NCI-H1694 treated with DMSO at 0.1 percent for 48 hours (cell line): ENCODE data around the gene C7orf25.
"Not testable (repeated sequence)": the region's sequence is repeated elsewhere in the genome, so short reads cannot be mapped to it uniquely, and the experiment has no call there.

Source experiments
- DNase-seq: peaks from one replicate; lab custom pipeline; 2025; lab: John Stamatoyannopoulos, UW

C7orf25 gene

DNA sequence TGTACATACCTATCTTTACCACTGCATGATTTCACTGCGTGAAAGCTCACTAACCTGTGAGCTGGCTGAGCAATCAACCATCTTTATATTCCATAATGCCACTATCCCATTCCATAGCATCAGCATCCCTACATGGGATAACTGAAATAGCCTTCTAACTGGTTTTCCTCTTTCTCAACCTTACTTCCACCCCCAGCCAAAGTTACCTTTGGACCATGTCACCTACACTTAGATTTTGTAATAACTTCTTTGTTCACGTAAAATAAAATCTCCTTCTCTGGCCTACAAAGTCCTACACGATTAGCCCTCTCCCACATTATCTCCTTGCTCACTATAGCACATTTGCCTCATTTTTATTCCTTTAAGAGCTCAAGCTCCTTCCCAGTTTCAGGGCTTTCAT lies 17.6 kb upstream of the C7orf25 start:
- no peak for DNase-seq

DNA sequence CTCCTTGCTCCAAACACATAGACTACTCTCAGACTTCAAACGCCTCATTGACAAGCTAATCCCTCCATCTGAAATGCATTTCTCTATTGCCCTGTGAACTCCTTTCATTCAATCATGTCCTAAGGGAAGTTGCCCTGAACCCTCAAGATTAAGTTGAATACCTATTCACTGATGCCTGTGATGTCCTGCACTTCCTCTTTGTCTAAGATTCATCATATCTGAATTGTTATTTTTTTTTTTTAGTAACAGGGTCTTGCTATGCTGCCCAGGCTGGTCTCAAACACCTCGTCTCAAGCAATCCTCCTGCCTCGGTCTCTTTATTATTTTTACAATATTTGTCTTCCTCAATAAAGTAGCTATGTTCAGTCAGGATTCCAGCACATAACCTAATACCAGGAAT lies 16.9 kb upstream of the C7orf25 start:
- no peak for DNase-seq

- DNase-seq = no peak
These were observed 14.3 kb upstream of the C7orf25 start for GRCh38 chr7:42926204-42926603.

GRCh38 chr7:42925630-42926029 lies 13.8 kb upstream of the C7orf25 start:
- no peak for DNase-seq

DNA sequence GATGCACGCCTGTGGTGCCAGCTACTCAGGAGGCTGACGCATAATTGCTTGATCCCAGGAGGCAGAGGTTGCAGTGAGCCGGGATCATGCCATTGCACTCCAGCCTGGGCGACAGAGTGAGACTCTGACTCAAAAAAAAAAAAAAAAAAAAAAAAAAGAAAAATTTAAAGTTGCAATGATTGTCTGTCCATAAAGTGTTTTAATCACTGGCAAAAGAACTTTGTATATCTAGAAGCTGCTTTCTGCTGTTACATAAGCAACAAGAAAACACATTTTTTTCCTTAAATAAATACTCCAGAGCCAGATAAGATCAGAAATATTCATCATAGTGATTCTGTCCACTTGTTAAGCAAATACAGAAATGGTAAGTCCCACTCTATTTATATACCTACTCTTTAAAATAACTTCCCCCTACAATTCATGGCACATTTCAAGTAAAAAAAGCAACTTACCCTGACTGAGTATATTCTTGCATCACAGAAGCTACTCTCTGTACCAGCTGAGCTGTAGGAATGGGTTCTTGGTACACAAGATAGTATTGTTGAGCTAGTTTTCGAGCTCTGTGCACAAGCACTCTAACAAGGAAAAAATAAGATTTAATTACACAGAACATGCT lies 12.5 kb upstream of the C7orf25 start:
- DNase-seq = no peak

- DNase-seq = no peak
These were observed 10.3 kb upstream of the C7orf25 start for GRCh38 chr7:42922017-42922753.

GRCh38 chr7:42915356-42915755 lies 3.5 kb upstream of the C7orf25 start:
- no peak for DNase-seq

DNA sequence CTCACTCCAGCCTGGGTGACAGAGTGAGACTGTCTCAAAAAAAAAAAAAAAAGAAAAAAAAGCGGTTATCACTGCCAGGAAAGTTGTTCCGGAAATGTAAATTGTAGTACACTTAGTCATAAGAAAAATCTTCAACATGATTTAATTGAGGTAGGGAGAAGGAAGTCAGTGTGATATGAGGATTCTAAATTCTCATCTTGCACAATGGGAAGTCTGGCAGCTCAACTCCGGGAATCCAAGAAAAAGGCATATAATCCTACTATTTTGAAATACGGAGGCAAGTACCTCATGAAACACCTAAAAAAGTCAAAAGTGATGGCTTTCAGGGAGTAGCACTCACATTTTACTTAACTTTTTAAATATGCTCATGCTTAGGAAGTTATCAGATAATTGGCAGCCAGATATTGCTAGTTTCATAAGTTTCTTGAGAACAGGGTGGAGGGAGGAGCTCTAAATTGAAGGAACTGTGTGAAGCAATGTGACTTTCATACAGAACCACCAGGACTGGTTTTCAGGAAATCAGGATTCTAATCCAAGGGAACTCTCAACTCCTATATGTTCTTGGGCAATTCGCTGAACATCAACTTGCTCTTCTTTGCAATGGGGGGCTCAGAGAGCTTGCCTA lies 2.7 kb upstream of the C7orf25 start:
- no peak for DNase-seq

DNA sequence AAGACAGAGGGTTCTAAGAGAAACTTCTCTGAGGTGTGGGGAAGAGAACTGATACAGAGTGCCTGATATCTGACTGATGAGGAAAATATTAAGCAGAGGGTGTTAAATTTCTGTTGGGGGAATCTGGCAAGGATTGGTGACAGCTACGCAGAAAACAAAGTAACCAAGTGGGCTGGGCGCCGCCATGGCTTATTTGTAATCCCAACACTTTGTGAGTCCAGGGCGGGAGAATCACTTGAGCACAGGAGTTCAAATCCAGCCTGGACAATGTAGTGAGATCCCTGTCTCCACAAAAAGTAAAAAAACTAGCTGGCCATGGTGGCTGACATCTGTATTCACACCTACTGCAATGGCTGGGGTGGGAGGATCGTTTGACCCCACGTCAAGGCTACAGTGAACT lies 2.1 kb upstream of the C7orf25 start:
- no peak for DNase-seq

DNA sequence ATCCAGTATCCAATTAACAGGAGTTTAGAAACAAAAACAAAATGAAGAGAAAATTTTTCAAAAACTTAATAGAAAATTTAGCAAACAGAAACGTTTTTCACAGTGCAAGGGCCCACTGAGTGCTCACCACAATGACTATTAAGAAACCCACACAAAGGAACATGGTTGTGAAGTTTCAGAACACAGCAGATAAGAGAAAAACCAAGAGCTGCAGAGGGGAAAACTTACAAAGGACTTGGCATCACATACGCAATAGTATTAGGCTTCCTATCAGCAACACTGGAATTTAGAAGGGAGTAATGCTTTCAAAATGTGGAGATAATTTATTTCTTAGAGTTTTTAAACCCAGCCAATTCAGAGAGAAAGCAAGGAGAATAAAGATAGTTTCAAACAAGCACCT lies 1.7 kb upstream of the C7orf25 start:
- no peak for DNase-seq

GRCh38 chr7:42910306-42910705 lies 1.6 kb downstream of the C7orf25 start:
- DNase-seq = no peak

- no peak for DNase-seq
These were observed 4.6 kb downstream of the C7orf25 start for GRCh38 chr7:42907316-42907715.

DNA sequence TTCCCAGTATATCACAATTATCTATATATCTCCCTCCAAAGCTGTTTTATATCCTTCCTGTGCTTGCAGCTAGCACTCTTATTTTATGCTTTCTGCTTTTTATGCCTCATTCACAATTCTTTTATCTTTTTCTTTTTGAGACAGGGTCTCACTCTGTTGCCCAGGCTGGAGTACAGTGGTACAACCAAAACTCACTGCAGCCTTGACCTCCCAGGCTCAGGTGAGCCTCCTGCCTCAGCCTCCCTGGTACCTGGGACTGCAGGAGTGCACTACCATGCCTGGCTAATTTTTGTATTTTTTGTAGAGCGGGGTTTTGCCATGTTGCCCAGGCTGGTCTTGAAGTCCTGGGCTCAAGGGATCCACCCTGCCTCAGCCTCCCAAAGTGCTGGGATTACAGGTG lies 5.7 kb downstream of the C7orf25 start:
- no peak for DNase-seq

DNA sequence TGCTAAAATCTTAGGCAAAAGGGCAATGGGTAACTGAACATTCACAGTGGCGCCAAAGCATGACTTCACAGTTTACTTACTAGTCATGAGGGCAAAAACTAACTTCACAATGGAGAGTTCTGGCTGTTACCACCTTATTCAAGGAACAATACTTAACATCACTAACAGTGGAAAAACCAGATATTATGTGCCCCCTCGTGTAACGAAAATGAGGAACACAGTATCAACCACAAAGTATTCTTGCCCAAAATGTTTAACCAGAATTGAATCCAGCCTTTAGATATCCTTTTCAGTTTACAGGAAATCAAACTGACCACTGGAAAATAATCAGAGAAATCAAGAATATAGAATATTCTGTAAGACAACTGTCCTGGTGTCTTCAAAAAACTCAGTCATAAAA lies 9.5 kb downstream of the C7orf25 start:
- DNase-seq = no peak

DNA sequence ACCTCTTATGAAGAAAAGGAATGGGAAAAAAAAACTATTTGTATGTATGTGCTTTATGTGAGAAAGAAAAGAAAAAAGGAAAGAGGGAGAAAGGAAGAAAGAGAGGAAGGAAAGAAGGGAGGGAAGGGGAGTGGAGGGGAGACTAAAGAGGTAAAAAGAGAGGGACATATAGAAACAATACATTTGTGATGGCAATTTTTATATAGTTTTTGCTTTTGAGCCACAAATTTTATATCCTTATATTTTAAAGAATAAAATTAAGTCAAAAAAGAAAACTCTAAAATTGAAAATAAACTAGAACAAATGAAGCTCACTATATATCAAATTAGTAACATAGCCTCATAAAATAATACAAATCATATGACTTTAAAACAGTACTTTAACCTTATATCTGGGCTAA lies 11.0 kb downstream of the C7orf25 start:
- no peak for DNase-seq

DNA sequence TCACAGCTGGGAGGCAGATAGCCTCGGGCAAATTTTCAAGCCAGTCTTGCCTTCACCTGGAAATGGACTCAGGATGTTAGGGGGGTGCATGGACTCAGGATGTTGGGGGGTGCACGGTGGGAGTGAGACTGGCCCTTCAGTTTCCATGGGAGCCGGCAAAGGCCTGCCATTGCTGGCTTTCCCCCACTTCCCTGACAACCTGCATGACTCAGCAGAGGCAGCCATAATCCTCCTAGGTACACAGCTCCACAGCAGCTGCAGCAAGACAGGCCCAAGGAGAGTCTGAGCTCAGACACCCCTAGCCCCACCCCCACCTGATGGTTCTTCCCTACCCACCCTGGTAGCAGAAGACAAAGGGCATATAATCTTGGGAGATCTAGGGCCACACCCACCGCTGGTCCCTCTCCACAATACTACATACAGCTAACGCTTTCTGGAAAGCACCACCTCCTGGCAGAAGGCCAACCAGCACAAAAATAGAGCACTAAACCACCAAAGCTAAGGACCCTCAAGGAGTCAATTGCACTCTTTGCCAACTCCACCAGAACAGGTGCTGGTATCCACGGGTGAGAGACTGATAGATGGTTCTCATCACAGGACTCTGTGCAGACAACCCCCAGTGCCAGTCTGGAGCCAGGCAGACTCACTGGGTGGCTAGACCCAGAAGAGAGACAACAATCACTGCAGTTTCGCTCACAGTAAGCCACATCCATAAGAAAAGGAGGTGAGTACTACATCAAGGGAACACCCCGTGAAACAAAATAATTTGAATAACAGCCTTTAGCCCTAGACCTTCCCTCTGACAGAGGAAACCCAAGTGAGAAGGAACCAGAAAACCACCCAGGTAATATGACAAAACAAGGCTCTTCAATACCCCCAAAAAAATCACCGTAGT lies 18.3 kb downstream of the C7orf25 start:
- DNase-seq = no peak

DNA sequence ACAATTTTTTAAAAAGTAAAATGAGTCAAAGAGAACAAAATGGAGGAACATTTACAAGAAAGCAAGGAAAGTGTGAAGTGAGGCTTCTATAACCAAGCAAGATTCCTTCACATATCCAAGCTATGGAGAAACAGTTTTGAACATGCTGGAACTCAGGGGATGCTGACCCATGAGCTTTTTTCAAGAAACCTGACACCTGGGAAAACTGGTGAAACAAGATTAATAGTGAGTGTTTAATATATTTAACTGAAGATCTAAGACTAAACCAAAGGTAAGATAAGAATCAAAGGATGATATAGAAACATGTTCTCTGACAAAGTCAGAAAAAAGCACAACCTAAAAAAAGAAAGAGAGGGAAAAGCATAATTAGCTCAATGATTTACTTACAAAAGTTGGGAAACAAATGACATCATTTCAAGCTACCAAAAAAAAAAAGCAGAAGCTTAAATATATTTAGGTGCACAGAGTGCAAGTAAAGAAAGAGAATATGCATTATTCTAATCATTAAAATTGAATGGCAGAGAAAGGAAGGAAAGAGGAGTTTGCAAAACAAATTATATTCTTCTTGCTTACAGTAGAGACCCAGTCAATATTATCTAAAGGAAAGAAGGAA lies 24.9 kb downstream of the C7orf25 start:
- no peak for DNase-seq

- no peak for DNase-seq
These were observed 25.7 kb downstream of the C7orf25 start for GRCh38 chr7:42886129-42886528.

DNA sequence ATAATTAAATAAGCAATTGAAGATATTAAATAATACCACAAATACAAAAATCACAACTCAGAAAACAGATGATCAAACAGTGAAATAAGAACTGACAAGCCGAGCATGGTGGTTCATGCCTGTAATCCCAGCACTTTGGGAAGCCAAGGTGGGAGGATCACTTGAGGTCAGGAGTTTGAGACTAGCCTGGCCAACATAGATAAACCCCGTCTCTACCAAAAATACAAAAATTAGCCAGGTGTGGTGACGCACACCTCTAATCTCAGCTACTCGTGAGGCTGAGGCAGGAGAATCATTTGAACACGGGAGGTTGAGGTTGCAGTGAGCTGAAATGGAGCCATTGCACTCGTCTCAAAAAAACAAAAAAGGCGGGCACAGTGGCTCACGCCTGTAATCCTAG lies 26.7 kb downstream of the C7orf25 start:
- DNase-seq = not testable (repeated sequence)

DNA sequence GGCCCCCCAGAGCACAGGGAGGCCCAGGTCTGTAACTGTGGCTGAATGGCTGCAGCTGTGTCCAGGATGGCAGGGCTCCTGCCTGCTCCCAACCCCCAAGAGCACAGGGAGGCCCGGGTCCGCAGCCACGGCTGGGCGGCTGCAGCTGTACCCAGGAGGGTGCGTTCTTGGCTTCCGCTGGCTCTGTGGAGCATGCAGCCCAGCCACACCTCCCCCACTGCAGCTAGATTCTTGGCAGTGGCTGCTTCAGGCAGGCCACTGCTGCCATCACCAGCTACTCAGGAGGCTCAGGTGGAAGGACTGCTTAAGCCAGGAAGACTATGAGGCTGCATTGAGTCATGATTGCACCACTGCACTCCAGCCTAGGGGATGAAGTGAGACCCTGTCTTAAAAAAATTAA lies 27.9 kb downstream of the C7orf25 start:
- no peak for DNase-seq

- DNase-seq = no peak
These were observed 31.5 kb downstream of the C7orf25 start for GRCh38 chr7:42880392-42880791.

DNA sequence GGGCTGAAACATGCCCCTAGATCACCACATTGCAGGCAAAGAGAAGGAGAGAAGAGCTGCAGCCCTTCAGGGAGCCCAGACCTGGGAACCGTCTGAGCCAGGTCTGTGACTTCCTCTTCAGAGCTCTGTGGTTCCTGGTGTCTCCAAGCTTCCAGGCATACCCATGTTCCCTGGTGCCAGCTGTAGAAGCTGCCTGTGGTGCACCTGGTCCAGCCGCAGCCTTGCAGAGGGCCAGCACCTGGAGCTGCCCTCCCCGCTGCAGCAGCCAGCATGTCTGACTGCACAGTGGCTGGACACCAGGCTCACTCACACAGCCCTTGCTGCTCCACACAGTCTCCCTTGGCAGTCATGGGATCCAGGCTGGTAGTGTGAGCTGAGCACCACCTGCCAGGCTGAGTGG lies 33.6 kb downstream of the C7orf25 start:
- DNase-seq = no peak
